Activated T-helper 2 cell treated with anti-CD3 and anti-CD28 coated beads, Interferon-gamma antibody, Interleukin-2, Interleukin-4, amounts not matched to agents 10 μg/mL and 5 μg/mL and 100 μg/mL, durations not matched to agents 14 hours and 24 hours and 36 hours (primary cell): Measurements from ENCODE around the gene SORCS2. TPM values are rescaled to one million over a fixed set of nuclear protein-coding genes. Genes with fewer than 3 reads are reported as not detected.

ENCODE experiments used
- DNase-seq: peaks from one replicate; pipeline ENCODE4 v3.0.0; 2021; ENCODE audit warnings: low spot score
- H3K27ac Mint-ChIP-seq: one replicate; pipeline ENCODE4 v1.8.0; 2021; ENCODE audit warnings: mixed read lengths
- H3K27me3 Mint-ChIP-seq: one replicate; pipeline ENCODE4 v1.8.0; 2021; ENCODE audit warnings: low read depth, mixed read lengths
- H3K36me3 Mint-ChIP-seq: one replicate; pipeline ENCODE4 v1.8.0; 2021; ENCODE audit warnings: low read depth, mixed read lengths
- H3K4me1 Mint-ChIP-seq: one replicate; pipeline ENCODE4 v1.8.0; 2021; ENCODE audit warnings: low read depth, mixed read lengths
- H3K4me3 Mint-ChIP-seq: one replicate; pipeline ENCODE4 v1.8.0; 2021; ENCODE audit warnings: low read depth, mild to moderate bottlenecking, moderate library complexity, mixed read lengths
- H3K9me3 Mint-ChIP-seq: one replicate; pipeline ENCODE4 v1.8.0; 2021; ENCODE audit warnings: mixed read lengths
- intact Hi-C: fragments of 100-400 bp; cut with micrococcal nuclease; formaldehyde crosslinking; loops from one replicate; pipeline ENCODE4 v1.15.1; 2023
- total RNA-seq: library from RNA; stranded (reverse); gene quantifications from 2 replicates; pipeline ENCODE4 v1.2.3, GENCODE V29; 2022

SORCS2 gene
- total RNA-seq, 1 donor from 2014 or later = 0.02 TPM

DNA sequence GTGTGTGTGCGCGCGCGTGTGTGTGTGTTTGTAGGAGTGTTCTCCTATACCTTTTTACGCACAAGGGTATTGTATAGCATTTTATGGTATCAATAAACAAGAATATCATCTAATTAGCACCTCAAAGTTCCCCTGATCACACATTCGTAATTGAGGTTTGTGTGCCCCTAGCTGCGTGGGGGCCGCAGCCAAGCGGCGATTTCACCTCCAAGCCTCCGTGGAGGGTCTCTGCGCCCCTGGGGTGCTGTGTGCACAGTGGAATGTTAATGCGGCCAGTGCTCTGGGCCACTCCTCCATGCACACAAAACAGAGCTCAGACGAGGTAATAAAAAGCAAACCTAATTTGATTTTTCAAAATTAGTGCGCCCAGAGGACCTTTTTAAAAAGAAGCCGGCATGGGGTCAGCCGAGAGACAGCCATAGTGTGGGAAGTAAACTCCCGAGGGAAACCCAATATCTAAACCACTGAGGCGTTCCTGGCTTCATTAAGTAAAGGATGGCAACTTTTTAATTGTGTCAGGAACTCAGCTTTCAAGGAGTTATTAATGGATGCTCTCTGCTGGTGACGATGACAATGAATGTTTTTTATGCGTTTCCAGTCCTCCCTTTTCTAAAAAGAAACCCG, 110.6 kb downstream of the SORCS2 start:
- H3K36me3 Mint-ChIP-seq = no peaks in the 10 kb centered on the region
- H3K27me3 Mint-ChIP-seq = no peaks in the 10 kb centered on the region
- no peak for DNase-seq
- no peaks in the 10 kb centered on the region for H3K4me1 Mint-ChIP-seq
- no peak overlapping the region for H3K27ac Mint-ChIP-seq
- intact Hi-C loops = no loop called here
- H3K4me3 Mint-ChIP-seq = no peak overlapping the region
- no peaks in the 10 kb centered on the region for H3K9me3 Mint-ChIP-seq

DNA sequence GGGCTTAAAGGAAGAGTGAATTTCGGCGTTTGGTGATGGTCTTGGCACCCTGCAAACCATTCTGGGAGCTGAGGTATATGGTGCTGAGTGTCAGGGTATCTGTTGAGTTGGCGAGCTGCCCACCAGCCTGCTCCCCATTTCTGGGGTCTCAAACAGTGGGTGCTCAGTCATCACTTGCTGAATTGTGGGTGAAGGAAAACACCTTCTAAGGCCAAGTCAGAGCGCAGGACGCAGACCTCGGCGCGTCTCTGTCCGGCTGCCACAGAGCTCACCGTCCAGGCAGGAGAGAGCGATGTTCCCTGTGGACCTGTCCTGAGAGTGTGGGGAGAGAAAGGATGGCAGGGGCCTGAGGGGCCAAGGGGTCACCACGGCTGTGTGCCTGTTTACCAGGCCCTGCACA, 111.2 kb downstream of the SORCS2 start:
- Mint-ChIP-seq H3K36me3 (no peaks in the 10 kb centered on the region), H3K4me1 (no peaks in the 10 kb centered on the region), H3K27me3 (no peaks in the 10 kb centered on the region), H3K9me3 (no peaks in the 10 kb centered on the region), H3K4me3 (no peak overlapping the region), H3K27ac (no peak overlapping the region)
- DNase-seq = no peak
- intact Hi-C loops = no loop called here

DNA sequence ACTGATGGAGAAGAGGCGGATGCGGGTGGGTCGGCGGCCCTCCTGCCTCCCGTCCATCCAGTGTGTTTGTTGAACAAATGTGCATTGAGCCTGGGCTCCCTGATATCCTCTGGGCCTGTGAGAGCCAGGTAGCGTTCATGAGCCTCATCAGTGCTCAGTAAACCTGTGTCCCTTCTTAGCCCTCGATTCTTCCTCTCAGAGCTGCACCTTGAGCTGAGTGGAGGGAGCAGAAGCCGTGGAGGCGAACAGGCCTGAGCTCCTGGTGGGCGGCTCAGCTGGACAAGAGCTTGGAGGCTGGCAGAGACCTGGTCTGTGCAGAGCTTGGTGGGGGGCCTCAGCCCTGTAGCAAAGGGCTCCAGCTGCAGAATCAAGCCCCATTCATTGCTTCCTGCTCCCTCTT, 112.1 kb downstream of the SORCS2 start:
- no peak for DNase-seq
- Mint-ChIP-seq H3K4me1 (no peaks in the 10 kb centered on the region), H3K4me3 (no peak overlapping the region), H3K27ac (no peak overlapping the region), H3K27me3 (no peaks in the 10 kb centered on the region), H3K36me3 (no peaks in the 10 kb centered on the region), H3K9me3 (no peaks in the 10 kb centered on the region)
- intact Hi-C loops = no loop called here

DNA sequence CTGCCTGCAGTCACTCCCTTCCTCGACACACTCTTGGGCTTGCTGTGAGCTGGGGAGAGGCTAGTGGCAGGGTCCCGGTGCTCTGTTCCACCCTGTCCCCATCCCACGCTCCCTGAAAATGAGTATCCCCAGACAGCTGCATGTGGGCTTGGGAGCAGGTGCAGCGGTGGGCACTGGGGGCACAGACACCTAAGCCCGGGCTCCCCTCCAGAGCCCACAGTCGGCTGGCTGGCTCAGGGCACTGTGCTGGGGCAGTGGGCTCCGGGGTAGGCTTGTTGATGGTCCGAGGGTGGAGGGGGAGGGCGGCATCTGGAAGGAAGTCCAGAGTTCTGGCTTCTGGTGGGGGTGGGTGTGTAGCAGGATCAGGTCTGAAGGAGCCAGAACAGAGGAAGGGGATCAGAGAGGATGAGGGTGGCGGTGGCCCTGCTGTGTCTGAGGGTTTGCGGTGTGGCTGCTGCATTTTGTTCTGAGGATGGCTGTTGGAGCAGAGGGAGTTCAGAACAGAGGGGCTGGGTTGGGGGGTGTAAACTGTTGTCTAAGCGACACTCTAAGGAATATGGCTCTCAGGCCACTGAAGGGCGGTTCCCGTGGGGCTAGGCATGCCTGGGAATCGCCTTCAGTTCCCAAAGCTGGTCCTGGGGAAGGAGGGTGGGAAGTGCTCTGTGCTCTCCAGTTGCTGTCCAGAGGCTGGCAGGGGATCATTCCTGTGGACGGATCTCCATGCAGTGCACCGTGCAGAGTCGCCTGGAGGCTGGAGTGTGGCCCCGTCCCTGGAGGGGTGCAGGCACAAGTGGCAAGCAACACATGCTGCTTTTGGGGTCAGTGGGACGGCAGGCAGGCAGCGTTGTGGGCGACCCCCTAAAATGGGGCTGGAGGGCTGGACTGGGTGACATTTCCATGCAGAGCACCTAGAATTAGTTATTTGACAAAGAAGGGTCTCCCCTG, 114.0 kb downstream of the SORCS2 start:
- intact Hi-C loops = no loop called here
- Mint-ChIP-seq H3K36me3 (no peaks in the 10 kb centered on the region), H3K4me1 (no peaks in the 10 kb centered on the region), H3K4me3 (no peak overlapping the region), H3K27me3 (no peaks in the 10 kb centered on the region), H3K9me3 (no peaks in the 10 kb centered on the region), H3K27ac (no peak overlapping the region)
- DNase-seq = no peak

DNA sequence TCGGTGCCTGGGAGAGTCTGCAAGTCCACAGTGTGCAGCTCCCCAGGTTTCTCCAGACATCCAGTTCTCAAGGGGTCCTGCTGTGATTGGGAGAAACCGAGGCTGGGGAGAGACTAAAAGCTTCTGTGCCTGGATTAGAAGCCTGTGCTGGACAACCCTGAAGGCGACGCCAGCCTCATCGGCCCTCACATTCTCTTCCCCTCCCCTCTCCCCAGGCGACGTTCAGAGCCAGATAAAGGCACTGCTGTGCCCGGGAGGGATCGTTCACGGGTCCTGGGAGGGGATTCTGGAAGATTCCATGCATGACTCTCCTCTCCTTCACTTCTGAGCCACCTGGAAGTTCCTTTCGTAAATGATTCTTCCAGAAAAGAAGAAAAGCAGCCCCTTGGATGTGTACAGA, 114.6 kb downstream of the SORCS2 start:
- no peaks in the 10 kb centered on the region for H3K36me3 Mint-ChIP-seq
- H3K27me3 Mint-ChIP-seq = no peaks in the 10 kb centered on the region
- H3K27ac Mint-ChIP-seq = no peak overlapping the region
- H3K4me3 Mint-ChIP-seq = no peak overlapping the region
- DNase-seq = no peak
- H3K9me3 Mint-ChIP-seq = no peaks in the 10 kb centered on the region
- intact Hi-C loops = no loop called here
- H3K4me1 Mint-ChIP-seq = no peaks in the 10 kb centered on the region

DNA sequence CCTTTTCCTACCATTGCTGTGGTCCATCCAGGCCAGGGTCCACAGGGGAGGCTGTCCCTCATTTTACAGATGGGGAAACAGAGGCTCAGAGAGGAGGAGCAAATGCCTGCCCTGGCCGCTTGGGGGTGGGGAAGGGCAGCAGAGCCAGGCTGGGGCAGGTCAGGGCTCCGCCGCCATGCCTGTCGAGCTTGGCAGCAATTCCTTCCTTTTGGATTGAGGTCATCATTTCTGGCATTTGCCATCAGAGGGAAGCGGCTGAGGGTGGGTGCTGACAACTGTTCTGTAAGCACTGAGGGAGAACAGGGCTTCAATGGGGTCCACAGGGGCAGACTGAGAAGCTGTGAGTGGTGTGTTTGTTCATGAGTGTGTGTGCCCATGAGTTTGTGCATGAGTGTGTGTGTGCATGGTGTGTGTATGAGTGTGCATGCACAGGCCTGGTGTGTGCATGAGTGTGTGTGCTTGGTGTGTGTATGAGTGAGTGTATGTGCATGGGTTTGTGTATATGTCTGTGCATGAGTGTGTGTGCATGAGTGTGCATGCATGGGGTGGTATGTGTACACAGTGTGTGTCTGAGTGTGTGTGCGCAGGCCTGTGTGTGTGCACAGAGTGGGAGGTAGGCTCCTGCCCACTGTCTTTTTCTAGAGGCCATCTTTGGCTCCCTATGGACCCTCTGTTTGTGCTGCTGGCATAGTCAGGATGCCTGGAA, 115.2 kb downstream of the SORCS2 start:
- intact Hi-C loops = no loop called here

DNA sequence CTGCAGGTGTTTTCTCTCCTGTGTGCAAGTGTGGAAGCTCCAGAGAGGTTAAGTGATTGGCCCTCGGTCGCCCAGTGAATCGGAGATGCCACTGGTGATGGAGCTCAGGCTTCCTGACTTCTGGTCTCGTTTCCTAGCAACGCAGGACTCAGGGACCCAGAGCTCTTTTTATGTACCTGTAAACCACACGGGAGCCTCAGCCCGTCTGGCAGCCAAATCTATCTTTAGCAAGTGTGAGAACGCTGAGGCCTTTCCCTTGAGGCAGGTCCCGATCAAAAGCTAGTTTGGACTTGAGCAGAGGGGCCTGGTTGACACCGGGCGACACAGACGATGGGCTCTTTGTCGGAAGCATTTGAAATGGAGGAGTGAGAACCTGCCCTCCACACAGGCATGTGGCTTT, 116.8 kb downstream of the SORCS2 start:
- no peak overlapping the region for H3K27ac Mint-ChIP-seq
- intact Hi-C loops = no loop called here
- no peaks in the 10 kb centered on the region for H3K4me1 Mint-ChIP-seq
- H3K9me3 Mint-ChIP-seq = no peaks in the 10 kb centered on the region
- no peak for DNase-seq
- no peaks in the 10 kb centered on the region for H3K36me3 Mint-ChIP-seq
- no peaks in the 10 kb centered on the region for H3K27me3 Mint-ChIP-seq
- no peak overlapping the region for H3K4me3 Mint-ChIP-seq

More for the DNA sequence above, 115.2 kb downstream of the SORCS2 start:
- Mint-ChIP-seq H3K27me3 (no peaks in the 10 kb centered on the region), H3K9me3 (no peaks in the 10 kb centered on the region), H3K36me3 (no peaks in the 10 kb centered on the region), H3K4me1 (no peaks in the 10 kb centered on the region), H3K4me3 (no peak overlapping the region), H3K27ac (no peak overlapping the region)
- no peak for DNase-seq

DNA sequence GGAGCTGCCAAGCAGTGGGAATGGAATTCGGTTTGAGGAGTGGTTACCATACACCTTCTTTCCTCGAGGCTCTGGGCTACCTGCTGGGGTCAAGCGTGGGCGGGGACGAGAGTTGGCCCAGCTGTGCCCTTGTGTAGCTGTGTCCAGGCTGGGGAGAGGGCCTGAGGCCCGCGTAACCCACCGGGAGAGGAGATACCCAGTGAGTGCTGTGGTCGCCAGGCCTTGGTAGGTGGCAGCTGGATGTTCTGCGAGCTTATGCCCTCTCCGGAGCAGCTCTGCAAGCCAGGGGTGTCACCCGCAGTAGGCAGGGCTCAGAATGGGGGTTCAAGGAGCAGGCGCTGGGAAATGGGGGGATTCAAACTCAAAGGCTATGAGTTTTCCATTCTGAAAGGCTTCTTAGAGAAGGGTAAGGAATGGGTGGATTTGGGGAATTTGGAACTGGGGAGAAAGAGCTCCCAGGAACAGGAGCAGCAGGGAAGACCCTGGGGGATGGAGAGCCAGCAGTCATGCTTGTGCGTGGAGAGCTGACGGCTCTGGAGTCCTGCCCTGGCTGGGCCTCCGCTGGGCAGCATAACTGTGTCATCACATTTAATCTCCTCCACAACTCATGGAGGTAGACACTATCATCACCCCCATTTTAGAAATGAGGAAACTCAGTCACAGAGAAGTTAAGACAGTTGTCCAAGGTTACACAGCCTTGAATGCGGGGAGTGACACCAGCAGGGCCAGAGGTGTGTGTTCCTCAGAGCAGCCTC, 117.5 kb downstream of the SORCS2 start:
- intact Hi-C loops = no loop called here
- no peaks in the 10 kb centered on the region for H3K4me1 Mint-ChIP-seq
- H3K4me3 Mint-ChIP-seq = no peak overlapping the region
- H3K9me3 Mint-ChIP-seq = no peaks in the 10 kb centered on the region
- no peaks in the 10 kb centered on the region for H3K27me3 Mint-ChIP-seq
- no peak for DNase-seq
- H3K27ac Mint-ChIP-seq = no peak overlapping the region
- H3K36me3 Mint-ChIP-seq = no peaks in the 10 kb centered on the region

DNA sequence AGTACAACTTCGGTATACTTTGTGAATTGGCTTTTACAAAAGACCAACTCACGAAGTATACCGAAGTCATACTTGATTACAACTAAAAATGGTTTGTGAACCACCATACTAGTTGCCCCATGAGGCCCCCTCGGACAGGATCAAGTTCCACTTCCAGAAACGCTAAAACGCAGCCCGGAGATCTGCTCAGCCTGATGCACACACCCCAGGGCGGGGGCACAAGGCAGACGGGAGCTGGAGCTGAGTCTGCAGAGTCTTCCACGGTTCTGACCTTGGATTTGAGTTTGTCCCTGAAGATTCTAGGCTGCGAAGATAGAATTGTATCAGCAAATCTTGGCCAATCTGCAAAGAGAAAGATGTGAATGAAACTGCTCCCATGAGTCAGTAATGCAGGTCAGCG, 118.1 kb downstream of the SORCS2 start:
- no peak overlapping the region for H3K4me3 Mint-ChIP-seq
- H3K4me1 Mint-ChIP-seq = no peaks in the 10 kb centered on the region
- no peaks in the 10 kb centered on the region for H3K27me3 Mint-ChIP-seq
- H3K27ac Mint-ChIP-seq = no peak overlapping the region
- no peaks in the 10 kb centered on the region for H3K36me3 Mint-ChIP-seq
- intact Hi-C loops = no loop called here
- no peaks in the 10 kb centered on the region for H3K9me3 Mint-ChIP-seq
- no peak for DNase-seq

DNA sequence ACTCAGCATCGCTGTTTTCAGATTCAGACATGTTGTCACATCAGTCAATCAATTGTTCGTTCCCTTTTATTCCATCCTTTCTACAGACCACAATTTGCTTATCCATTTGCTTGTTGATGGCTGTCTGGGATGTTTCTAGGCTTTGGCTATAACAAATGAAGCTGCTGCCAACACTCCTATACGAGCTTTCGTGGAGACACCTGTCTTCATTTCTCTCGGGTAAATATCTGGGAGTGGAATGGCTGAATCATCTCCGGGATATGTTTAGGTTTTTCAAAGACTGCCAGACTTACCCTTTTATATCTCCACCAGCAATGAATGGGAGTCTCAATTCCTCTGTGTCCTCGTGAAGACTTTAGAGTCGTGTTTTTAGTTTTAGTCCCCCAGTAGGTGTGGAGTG, 118.9 kb downstream of the SORCS2 start:
- intact Hi-C loops = no loop called here
- H3K4me1 Mint-ChIP-seq = no peaks in the 10 kb centered on the region
- H3K4me3 Mint-ChIP-seq = no peak overlapping the region
- no peaks in the 10 kb centered on the region for H3K36me3 Mint-ChIP-seq
- DNase-seq = no peak
- no peaks in the 10 kb centered on the region for H3K9me3 Mint-ChIP-seq
- H3K27ac Mint-ChIP-seq = no peak overlapping the region
- H3K27me3 Mint-ChIP-seq = no peaks in the 10 kb centered on the region

DNA sequence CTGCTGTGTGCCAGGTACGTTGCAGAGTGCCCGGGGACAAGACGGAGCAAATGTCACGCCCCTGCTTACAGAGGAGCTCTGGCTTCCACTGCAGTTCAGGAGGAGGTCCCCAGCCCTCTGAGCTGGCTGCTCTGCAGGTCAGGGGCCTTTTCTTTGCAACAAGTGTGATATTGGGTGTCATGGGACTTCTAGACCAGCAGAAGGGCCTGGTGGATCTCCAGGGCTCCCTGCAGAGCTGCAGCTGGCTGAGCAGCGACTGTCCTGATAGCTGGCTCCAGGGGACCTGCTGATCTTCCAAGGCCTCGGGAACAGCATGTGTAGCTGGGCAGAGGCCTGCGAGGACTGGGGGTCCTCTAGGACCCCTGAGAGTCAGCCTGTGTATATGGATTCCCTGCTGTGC, 120.4 kb downstream of the SORCS2 start:
- H3K27me3 Mint-ChIP-seq = no peaks in the 10 kb centered on the region
- no peaks in the 10 kb centered on the region for H3K4me1 Mint-ChIP-seq
- no peak for DNase-seq
- no peak overlapping the region for H3K4me3 Mint-ChIP-seq
- H3K36me3 Mint-ChIP-seq = no peaks in the 10 kb centered on the region
- no peak overlapping the region for H3K27ac Mint-ChIP-seq
- intact Hi-C loops = no loop called here
- no peaks in the 10 kb centered on the region for H3K9me3 Mint-ChIP-seq

DNA sequence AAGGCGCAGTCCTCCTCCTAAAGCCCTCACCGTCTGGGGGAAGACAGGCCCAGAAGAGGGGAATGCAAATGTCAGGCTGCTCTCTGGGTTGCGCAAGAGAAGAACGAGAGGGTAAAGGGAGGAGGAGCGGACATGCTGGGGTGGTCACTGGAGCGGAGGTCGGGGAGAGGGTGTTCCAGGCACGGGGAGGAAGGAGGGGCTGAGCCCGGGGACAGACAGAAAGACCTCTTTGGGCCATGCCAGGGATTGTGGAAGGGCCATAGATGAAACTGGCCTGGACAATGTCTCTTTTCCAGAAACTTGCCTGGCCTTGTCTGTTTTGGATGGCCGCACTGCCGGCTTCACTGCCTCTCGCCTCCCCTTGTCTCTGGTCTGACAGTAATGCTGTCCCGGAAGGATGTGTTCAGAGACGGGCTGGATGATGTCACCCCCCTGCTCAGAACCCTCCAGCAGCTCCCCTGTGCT, 121.0 kb downstream of the SORCS2 start:
- no peaks in the 10 kb centered on the region for H3K9me3 Mint-ChIP-seq
- intact Hi-C loops = no loop called here
- no peak overlapping the region for H3K4me3 Mint-ChIP-seq

More for the DNA sequence above, 121.0 kb downstream of the SORCS2 start:
- Mint-ChIP-seq H3K4me1 (no peaks in the 10 kb centered on the region), H3K27me3 (no peaks in the 10 kb centered on the region), H3K27ac (no peak overlapping the region), H3K36me3 (no peaks in the 10 kb centered on the region)
- DNase-seq = no peak
